ENCODE results near the gene CTIF.

The CTIF gene

GRCh38 chr18:48880931-48881330 lies 342.1 kb downstream of the CTIF start:
- no peak for DNase-seq
- Histone ChIP-seq H3K4me1 (no peaks in the 10 kb centered on the region), H3K27me3 (no peaks in the 10 kb centered on the region), H3K36me3 (no peaks in the 10 kb centered on the region), H3K4me3 (ENCODE audit: low read depth, low read length) (no peak overlapping the region), H3K9me3 (no peaks in the 10 kb centered on the region)
- no peak for TF ChIP-seq CTCF (IDR thresholded peaks at IDR 0.05; ENCODE audit: low read depth, low read length)

DNA sequence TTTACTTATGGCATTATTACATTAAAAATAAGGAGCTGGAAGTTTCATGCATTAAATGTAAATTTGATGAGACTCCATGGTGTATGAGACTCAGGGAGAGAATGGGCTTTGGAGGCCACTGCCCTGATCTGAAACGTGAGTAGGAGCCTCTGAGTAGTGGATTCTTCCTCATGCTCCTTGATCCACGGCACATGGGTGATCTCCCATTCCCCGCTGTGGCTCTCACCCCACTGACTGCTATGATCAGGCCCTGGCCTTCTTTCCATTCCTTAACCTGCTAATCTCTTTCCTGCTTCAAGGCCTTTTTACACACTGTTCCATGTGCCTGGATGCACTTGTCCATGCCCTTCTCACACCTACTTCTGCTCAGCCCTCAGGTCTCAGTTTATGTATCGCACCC lies 343.5 kb downstream of the CTIF start:
- Histone ChIP-seq H3K4me1 (no peaks in the 10 kb centered on the region), H3K9me3 (no peaks in the 10 kb centered on the region), H3K4me3 (ENCODE audit: low read depth, low read length) (no peak overlapping the region), H3K27me3 (no peaks in the 10 kb centered on the region), H3K36me3 (no peaks in the 10 kb centered on the region)
- TF ChIP-seq CTCF (IDR thresholded peaks at IDR 0.05; ENCODE audit: low read depth, low read length): no peak
- no peak for DNase-seq

DNA sequence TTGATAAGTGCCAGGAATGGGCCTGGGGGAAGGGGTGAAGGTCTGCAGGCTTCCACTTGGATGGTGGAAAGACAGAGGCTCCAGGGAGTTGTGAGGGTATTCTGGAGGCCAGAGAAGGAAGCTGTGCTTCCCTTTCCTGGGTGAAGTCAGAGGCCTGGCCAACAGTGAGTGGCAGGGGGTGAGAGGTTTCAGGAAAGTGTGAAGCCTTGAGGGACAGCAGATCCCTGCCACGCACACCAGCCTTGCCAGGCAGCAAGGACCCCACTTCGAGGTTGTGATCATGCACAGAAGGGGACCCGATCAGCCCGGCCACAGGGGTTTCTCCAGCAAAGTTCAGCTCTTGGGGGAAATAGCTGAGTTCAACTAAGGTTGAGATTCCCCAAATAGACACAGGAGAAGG lies 345.5 kb downstream of the CTIF start:
- no peaks in the 10 kb centered on the region for H3K9me3 ChIP-seq
- no peaks in the 10 kb centered on the region for H3K27me3 ChIP-seq
- no peak for TF ChIP-seq CTCF (IDR thresholded peaks at IDR 0.05; ENCODE audit: low read depth, low read length)
- H3K36me3 ChIP-seq: no peaks in the 10 kb centered on the region
- DNase-seq: no peak
- no peaks in the 10 kb centered on the region for H3K4me1 ChIP-seq
- no peak overlapping the region for H3K4me3 ChIP-seq (ENCODE audit: low read depth, low read length)

DNA sequence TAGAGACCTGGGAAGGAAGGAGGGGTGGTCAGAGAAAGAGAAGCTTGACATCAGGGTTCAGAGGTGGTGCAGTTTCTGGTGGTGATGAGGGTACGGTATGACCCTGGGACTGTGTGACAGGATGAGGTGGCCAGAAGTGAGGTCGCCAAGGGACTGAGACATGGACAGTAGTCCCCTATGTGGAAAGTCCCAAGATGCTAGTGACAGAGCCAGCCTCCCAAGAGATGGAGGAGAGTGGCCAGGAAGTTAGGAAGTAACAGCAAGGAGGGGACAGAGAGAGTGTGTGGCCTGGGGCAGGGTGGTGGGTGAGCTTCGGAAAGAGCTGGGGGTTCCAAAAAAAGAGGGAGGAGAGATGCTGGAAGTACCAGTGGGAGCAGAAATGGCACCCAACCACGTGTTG lies 345.9 kb downstream of the CTIF start:
- no peak for DNase-seq

GRCh38 chr18:48885266-48885923 lies 346.6 kb downstream of the CTIF start:
- DNase-seq: no peak
- H3K36me3 ChIP-seq: no peaks in the 10 kb centered on the region
- no peak for TF ChIP-seq CTCF (IDR thresholded peaks at IDR 0.05; ENCODE audit: low read depth, low read length)
- H3K4me3 ChIP-seq (ENCODE audit: low read depth, low read length): no peak overlapping the region
- no peaks in the 10 kb centered on the region for H3K27me3 ChIP-seq
- no peaks in the 10 kb centered on the region for H3K4me1 ChIP-seq
- H3K9me3 ChIP-seq: no peaks in the 10 kb centered on the region

More for the DNA sequence above, 345.9 kb downstream of the CTIF start:
- Histone ChIP-seq H3K36me3 (no peaks in the 10 kb centered on the region), H3K27me3 (no peaks in the 10 kb centered on the region), H3K4me1 (no peaks in the 10 kb centered on the region), H3K4me3 (ENCODE audit: low read depth, low read length) (no peak overlapping the region), H3K9me3 (no peaks in the 10 kb centered on the region)
- TF ChIP-seq CTCF (IDR thresholded peaks at IDR 0.05; ENCODE audit: low read depth, low read length): no peak

DNA sequence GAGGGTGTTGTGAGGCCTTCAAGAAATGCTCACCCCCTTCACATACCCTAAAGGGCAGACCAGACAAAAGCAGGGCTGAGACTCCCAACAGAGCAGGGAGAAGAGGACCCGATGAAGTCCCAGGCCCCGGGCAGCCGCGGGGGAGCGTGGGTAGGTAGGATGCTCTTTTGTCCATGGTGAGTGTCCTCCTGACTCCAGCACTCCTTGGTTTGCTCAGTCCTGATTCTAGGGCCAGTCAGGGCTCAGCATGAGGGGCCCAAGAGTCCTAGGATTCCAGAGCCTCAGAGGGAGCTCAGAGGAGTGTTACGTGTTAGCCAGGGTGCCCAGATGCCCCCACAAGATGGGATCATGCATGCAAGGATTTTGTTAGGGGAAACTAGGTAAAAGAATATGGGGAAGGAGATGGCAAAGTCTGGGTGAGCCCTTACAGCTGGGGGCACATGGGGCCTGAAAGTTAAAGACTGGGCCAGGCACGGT lies 347.1 kb downstream of the CTIF start:
- Histone ChIP-seq H3K4me3 (ENCODE audit: low read depth, low read length) (no peak overlapping the region), H3K27me3 (no peaks in the 10 kb centered on the region), H3K9me3 (no peaks in the 10 kb centered on the region), H3K36me3 (no peaks in the 10 kb centered on the region), H3K4me1 (no peaks in the 10 kb centered on the region)
- TF ChIP-seq CTCF (IDR thresholded peaks at IDR 0.05; ENCODE audit: low read depth, low read length): no peak
- no peak for DNase-seq

Measured in BE2C (cell line).